MV-4-11 (cell line): ENCODE data around the gene RBM19.

ENCODE experiments used
- DNase-seq: peaks from one replicate; lab custom pipeline; 2025; lab: John Stamatoyannopoulos, UW

The RBM19 gene

GRCh38 chr12:113955109-113955970 lies 10.8 kb downstream of the RBM19 start:
- DNase-seq = no peak

- DNase-seq = no peak
Measured at GRCh38 chr12:113954547-113954946, 11.6 kb downstream of the RBM19 start.

GRCh38 chr12:113950873-113951272 lies 15.3 kb downstream of the RBM19 start:
- DNase-seq = no peak

GRCh38 chr12:113949321-113950305 lies 16.5 kb downstream of the RBM19 start:
- DNase-seq = peak; percentile 14

- DNase-seq = no peak
Measured at GRCh38 chr12:113948151-113948914, 17.8 kb downstream of the RBM19 start.

- no peak for DNase-seq
Measured at GRCh38 chr12:113946175-113946574, 19.9 kb downstream of the RBM19 start.

- no peak for DNase-seq
Measured at GRCh38 chr12:113945174-113946173, 20.7 kb downstream of the RBM19 start.

- DNase-seq = no peak
Measured at GRCh38 chr12:113942209-113942608, 23.9 kb downstream of the RBM19 start.

- DNase-seq = no peak
Measured at GRCh38 chr12:113941208-113941486, 25.0 kb downstream of the RBM19 start.

- DNase-seq = no peak
Measured at GRCh38 chr12:113940357-113941207, 25.5 kb downstream of the RBM19 start.

- DNase-seq = no peak
Measured at GRCh38 chr12:113939867-113940266, 26.3 kb downstream of the RBM19 start.

GRCh38 chr12:113938471-113938870 lies 27.7 kb downstream of the RBM19 start:
- no peak for DNase-seq

GRCh38 chr12:113936460-113936859 lies 29.7 kb downstream of the RBM19 start:
- no peak for DNase-seq

- peak; percentile 19 for DNase-seq
Measured at GRCh38 chr12:113935459-113935858, 30.7 kb downstream of the RBM19 start.

- DNase-seq = no peak
Measured at GRCh38 chr12:113934946-113935345, 31.2 kb downstream of the RBM19 start.

- DNase-seq = no peak
Measured at GRCh38 chr12:113934060-113934814, 31.9 kb downstream of the RBM19 start.

- no peak for DNase-seq
Measured at GRCh38 chr12:113933201-113933786, 32.8 kb downstream of the RBM19 start.

GRCh38 chr12:113932381-113933196 lies 33.5 kb downstream of the RBM19 start:
- no peak for DNase-seq
